Adrenal gland (tissue), 12 donors: Measurements from ENCODE around the gene NQO2. TPM values are rescaled to one million over a fixed set of nuclear protein-coding genes. Genes with fewer than 3 reads are reported as not detected.
A peak's percentile ranks its signal among the peaks of the same experiment; 100 is the strongest.

Experiments used
- DNase-seq, 7 donors: peaks; one replicate each; pipeline ENCODE4 v3.0.0-alpha.2; 2019 to 2020
- H3K27ac ChIP-seq, 5 donors: fragments of 200-600 bp; sonication (generic) in 4 of 5; 1 replicate in 3 of 5; 2 replicates in 2 of 5; pipeline versions ENCODE4 v1.5.1 to v1.8.0; 2016 to 2020; ENCODE audit warnings: mild to moderate bottlenecking in 1 of 5
- H3K27me3 ChIP-seq: fragments of 200-600 bp; 2 replicates; pipeline ENCODE4 v1.8.0; 2021
- H3K36me3 ChIP-seq, 2 donors: fragments of 200-600 bp; replicated peaks in 1 of 2; 1 replicate in 1 of 2; 2 replicates in 1 of 2; pipeline versions ENCODE4 v1.5.1 to v1.8.0; 2018 to 2022
- H3K4me1 ChIP-seq, 2 donors: fragments of 200-600 bp; replicated peaks in 1 of 2; 1 replicate in 1 of 2; 2 replicates in 1 of 2; pipeline versions ENCODE4 v1.5.1 to v1.8.0; 2018 to 2021
- H3K4me3 ChIP-seq, 4 donors: fragments of 200-600 bp; sonication (generic) in 3 of 4; one replicate each; pipeline ENCODE4 v1.5.1; 2016 to 2018
- H3K9me3 ChIP-seq, 3 donors: fragments of 200-600 bp; sonication (generic) in 1 of 3; replicated peaks in 1 of 3; 1 replicate in 2 of 3; 2 replicates in 1 of 3; pipeline versions ENCODE4 v1.5.1 to v1.8.0; 2016 to 2021
- POLR2A ChIP-seq, 2 donors: fragments of 450-650 bp; IDR thresholded peaks; one replicate each; pipeline ENCODE4 v1.6.1; 2017; ENCODE audit warnings: antibody characterized with exemption in 2 of 2, mild to moderate bottlenecking in 2 of 2, moderate library complexity in 1 of 2
- WGBS, 4 donors: extraction: QIAGEN DNeasy Blood & Tissue Kit in 2 of 4; methylation state at CpG; one replicate each; pipeline versions ENCODE4 v1.1.5 to v1.1.7; 2013 to 2017; 5-methylcytosine and 5-hydroxymethylcytosine counted together
- intact Hi-C, 2 donors: fragments of 100-400 bp; cut with DNase I; formaldehyde crosslinking; loops; one replicate each; pipeline versions ENCODE4 v1.14.1 to v1.15.0; 2022 to 2023
- polyA plus RNA-seq, 3 donors: library from polyadenylated mRNA; stranded (reverse); fragments of 200-250 nt in 2 of 3; fragments of 350-450 nt in 1 of 3; fragmentation: Illumina TruSeq in 1 of 3; extraction: RNeasy Lipid Tissue Mini Kit (QIAGEN cat#74804) in 1 of 3; gene quantifications; one replicate each; pipeline ENCODE4 v1.2.3, GENCODE V29; 2013 to 2014
- total RNA-seq, 9 donors: library from RNA; depleted of rRNA in 4 of 9; stranded (reverse); fragments of >200 nt in 4 of 9; fragments of 120-200 nt in 1 of 9; fragmentation: NEBNext Ultra II Directional in 1 of 9; extraction: Animal tissue kit (Norgen Biotek cat#: 25700) in 1 of 9; gene quantifications; one replicate each; pipeline versions ENCODE4 v1.1.0 to v1.2.4, GENCODE V29; 2013 to 2023
- TF ChIP-seq, protein P1 (sequence below), 6 experiments: fragments of 450-650 bp in 4 of 6; fragments of 200-600 bp in 2 of 6; sonication (generic) in 1 of 6; IDR thresholded peaks; 1 replicate in 5 of 6; 2 replicates in 1 of 6; pipeline versions ENCODE4 v1.5.1 to v1.8.0; 2016 to 2021; ENCODE audit warnings: antibody characterized with exemption in 6 of 6, mild to moderate bottlenecking in 2 of 6, moderate library complexity in 1 of 6
- donor health status: healthy with polysubstance abuse.
- donor health status: Bipolar disorder and iron deficiency.
- donor health status: DM: yes; HTN: yes; CAD: no.
- donor health status: DM: no; HTN: no; CAD: no.
- donor health status: DM: no; HTN: no; CAD: no.
- donor health status: DM: yes; HTN: yes; CAD: no.

NQO2 gene
- total and polyA plus RNA-seq, 12 donors, result 100 to 200 (median 157) TPM

DNA sequence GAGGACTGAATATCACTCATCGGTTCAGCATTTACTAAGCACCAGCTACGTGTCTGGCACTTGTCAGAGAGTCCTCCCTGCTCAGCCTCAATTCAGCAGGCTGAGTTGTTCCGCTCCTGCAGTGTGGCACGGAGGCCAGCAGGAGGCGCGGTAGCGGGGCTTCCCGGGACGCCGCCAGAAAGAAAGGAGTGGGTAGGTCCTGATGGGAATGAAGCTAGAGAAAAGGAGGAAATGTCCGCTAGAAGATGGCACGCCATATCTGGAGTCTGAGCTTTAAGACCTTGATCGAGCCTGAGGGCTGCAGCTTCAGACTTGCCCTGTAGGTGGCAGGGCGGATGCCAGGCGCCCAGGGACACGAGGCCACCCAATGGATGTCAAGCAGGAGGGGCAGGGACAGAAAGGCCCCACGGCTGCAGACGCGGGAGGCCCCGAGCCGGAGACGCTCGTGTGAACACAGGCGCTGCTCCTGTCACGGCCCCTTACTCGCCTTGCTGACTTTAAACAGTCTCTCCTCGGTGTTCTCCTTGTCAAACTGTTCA is 47.1 kb upstream of the NQO2 start:
- 9 to 19% (median 11%) methylated on average over 18 to 27 of the region's 27 CpGs for WGBS, 4 donors
- TF ChIP-seq, protein P1, sequence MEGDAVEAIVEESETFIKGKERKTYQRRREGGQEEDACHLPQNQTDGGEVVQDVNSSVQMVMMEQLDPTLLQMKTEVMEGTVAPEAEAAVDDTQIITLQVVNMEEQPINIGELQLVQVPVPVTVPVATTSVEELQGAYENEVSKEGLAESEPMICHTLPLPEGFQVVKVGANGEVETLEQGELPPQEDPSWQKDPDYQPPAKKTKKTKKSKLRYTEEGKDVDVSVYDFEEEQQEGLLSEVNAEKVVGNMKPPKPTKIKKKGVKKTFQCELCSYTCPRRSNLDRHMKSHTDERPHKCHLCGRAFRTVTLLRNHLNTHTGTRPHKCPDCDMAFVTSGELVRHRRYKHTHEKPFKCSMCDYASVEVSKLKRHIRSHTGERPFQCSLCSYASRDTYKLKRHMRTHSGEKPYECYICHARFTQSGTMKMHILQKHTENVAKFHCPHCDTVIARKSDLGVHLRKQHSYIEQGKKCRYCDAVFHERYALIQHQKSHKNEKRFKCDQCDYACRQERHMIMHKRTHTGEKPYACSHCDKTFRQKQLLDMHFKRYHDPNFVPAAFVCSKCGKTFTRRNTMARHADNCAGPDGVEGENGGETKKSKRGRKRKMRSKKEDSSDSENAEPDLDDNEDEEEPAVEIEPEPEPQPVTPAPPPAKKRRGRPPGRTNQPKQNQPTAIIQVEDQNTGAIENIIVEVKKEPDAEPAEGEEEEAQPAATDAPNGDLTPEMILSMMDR (IDR thresholded peaks at IDR 0.05), result peak; percentile 96 to 100 (median 98)
- no peak for TF ChIP-seq POLR2A (IDR thresholded peaks at IDR 0.05)
- no peaks in the 10 kb centered on the region for H3K9me3 ChIP-seq
- no peaks in the 10 kb centered on the region for H3K27me3 ChIP-seq
- H3K4me1 ChIP-seq, result peaks cover 6 to 22% of the 10 kb centered on the region in 2 donors
- intact Hi-C loops, result no loop called here
- peak overlapping the region in 4 of 5 donors; percentile 32 to 85 (median 59) for H3K27ac ChIP-seq
- H3K4me3 ChIP-seq, result peak overlapping the region in 2 of 4 donors; percentile 0 to 31
- peaks cover 0 to 57% of the 10 kb centered on the region in 2 donors for H3K36me3 ChIP-seq
- DNase-seq, result peak; percentile 80 to 95 (median 92)

DNA sequence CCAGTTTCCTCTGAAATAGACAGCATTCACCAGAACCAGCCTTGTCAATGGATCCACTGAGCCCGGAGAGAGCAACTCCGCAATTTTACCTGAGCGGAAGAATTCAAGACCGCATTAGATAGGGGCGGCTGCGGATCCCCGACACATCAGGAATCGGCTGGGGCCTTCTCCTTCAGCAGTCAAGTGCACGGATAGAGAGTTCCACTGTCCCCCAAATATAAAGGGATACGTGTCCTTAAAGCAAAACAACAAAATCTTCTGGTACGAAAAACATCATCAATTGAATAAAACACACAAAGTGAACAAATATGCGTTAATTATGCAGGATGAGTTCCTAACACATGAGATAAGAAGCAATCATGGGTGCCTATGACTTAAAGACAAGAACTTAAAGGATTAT is 46.6 kb upstream of the NQO2 start:
- 67 to 87% (median 80%) methylated on average over 12 of the region's 12 CpGs for WGBS, 4 donors
- H3K27me3 ChIP-seq, result no peaks in the 10 kb centered on the region
- no peaks in the 10 kb centered on the region for H3K9me3 ChIP-seq
- intact Hi-C loops, result no loop called here
- DNase-seq, result peak in 1 of 7 donors; percentile 20
- peaks cover 6 to 26% of the 10 kb centered on the region in 2 donors for H3K4me1 ChIP-seq
- H3K4me3 ChIP-seq, result peak overlapping the region in 2 of 4 donors; percentile 0 to 31
- TF ChIP-seq, protein P1 (IDR thresholded peaks at IDR 0.05), result no peak
- no peak for TF ChIP-seq POLR2A (IDR thresholded peaks at IDR 0.05)
- H3K27ac ChIP-seq, result peak overlapping the region in 4 of 5 donors; percentile 14 to 85 (median 59)
- peaks cover 0 to 53% of the 10 kb centered on the region in 2 donors for H3K36me3 ChIP-seq

DNA sequence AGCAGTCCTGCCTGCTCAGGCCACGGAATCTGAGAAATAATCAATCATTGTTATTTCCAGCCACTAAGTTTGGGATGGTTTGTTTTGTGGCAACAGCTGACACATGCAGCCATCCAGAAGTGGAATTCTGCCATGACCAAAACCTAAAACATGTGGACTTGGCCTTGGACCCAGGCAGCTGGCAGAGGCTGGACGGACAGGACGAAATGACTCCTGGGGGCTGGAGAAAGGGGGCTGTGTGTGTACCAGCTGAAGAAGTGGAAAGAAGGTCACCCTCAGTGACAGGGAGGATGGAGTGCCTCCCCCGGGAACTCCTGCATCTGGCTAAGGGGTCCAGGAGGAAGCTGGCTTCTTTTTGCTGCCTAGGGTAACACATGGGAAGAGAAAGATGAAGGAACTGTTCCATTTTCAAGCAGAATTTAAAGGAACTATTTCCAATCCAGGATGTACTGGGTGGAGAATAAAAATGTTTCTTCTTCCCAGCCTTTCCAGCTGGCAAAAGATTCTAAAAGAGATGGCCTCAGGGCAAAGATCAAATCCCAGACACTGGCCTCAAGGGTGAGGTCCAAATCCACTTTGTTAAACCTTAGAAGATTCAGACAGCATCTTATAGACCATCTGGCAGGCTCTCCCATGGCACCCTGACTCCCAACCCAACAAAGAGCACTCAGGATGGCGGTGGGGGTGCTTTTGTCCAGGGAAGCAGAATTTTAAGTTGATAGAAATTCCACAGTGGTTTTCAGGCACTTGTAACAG is 42.6 kb upstream of the NQO2 start:
- H3K27me3 ChIP-seq, result no peaks in the 10 kb centered on the region
- no peaks in the 10 kb centered on the region for H3K9me3 ChIP-seq
- H3K4me1 ChIP-seq, result peaks cover 11 to 50% of the 10 kb centered on the region in 2 donors
- peak overlapping the region in 3 of 5 donors; percentile 46 to 81 (median 62) for H3K27ac ChIP-seq
- peak in 3 of 7 donors; percentile 19 to 50 (median 20) for DNase-seq
- intact Hi-C loops, result no loop called here
- H3K4me3 ChIP-seq, result no peak overlapping the region
- H3K36me3 ChIP-seq, result peaks cover 0 to 43% of the 10 kb centered on the region in 2 donors
- TF ChIP-seq, protein P1 (IDR thresholded peaks at IDR 0.05), result no peak
- no peak for TF ChIP-seq POLR2A (IDR thresholded peaks at IDR 0.05)
- 49 to 59% (median 55%) methylated on average over 5 of the region's 5 CpGs for WGBS, 4 donors

DNA sequence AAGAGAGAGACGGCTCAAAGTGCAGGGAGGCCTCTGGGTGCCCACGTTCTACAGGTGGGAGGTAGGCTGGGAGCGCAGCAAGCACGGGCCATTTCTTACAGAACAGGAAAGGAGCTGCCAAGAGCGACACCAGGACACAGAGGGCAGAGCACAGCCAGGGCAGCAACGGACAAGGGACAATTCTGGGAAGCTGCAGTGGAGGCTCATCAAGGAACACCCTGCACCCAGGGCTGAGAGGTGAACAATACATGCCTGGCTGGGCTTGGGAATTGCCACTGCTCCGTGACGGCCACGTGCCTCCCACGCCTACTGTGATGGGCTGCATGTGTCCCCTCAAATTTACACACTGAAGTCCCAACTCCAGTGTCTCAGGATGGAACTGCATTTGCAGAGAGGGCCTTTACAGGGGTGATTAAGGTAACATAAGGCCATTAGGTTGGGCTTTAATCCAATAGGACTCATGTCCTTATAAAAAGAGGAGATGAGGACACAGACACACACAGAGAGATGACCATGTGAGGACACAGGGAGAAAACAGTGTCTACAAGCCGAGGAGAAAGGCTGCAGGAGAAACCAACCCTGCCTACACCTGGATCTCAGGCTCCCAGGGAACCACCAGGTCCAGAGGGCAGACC is 41.9 kb upstream of the NQO2 start:
- H3K36me3 ChIP-seq, result peaks cover 0 to 41% of the 10 kb centered on the region in 2 donors
- intact Hi-C loops, result no loop called here
- peak in 4 of 7 donors; percentile 19 to 78 (median 40) for DNase-seq
- peaks cover 12 to 52% of the 10 kb centered on the region in 2 donors for H3K4me1 ChIP-seq
- no peaks in the 10 kb centered on the region for H3K27me3 ChIP-seq
- no peaks in the 10 kb centered on the region for H3K9me3 ChIP-seq
- H3K27ac ChIP-seq, result peak overlapping the region in 3 of 5 donors; percentile 46 to 81 (median 62)
- WGBS, 4 donors, result 69 to 88% (median 78%) methylated on average over 7 to 11 of the region's 11 CpGs
- H3K4me3 ChIP-seq, result no peak overlapping the region
- TF ChIP-seq POLR2A (IDR thresholded peaks at IDR 0.05), result no peak
- TF ChIP-seq, protein P1 (IDR thresholded peaks at IDR 0.05), result no peak
